Heart left ventricle (tissue), 13 donors: Measurements from ENCODE around the gene KRTAP5-5.
"Not testable (repeated sequence)": the region's sequence is repeated elsewhere in the genome, so short reads cannot be mapped to it uniquely, and the experiment has no call there.

ENCODE experiments used
- POLR2A ChIP-seq, 2 donors: fragments of 450-650 bp; IDR thresholded peaks; one replicate each; pipeline ENCODE4 v1.6.1; 2017; ENCODE audit warnings: antibody characterized with exemption in 2 of 2, mild to moderate bottlenecking in 2 of 2, moderate library complexity in 2 of 2
- TF ChIP-seq, protein P1 (sequence below), 12 donors: fragments of 200-600 bp; sonication (generic) in 4 of 12; IDR thresholded peaks; one replicate each; pipeline versions ENCODE4 v1.5.0 to v1.8.0; 2018 to 2022; ENCODE audit warnings: antibody characterized with exemption in 12 of 12, mild to moderate bottlenecking in 5 of 12
- donor health status: ischemic (EF 13 %, LVEDD 7.1; RV severe dilation, severe dysfunction).
- donor health status: DM: no; HTN: yes; CAD: no.
- donor health status: DM: no; HTN: no; CAD: no.
- donor health status: ischemic (EF 25% LVEDD 6.9; RV normal size, moderate dysfunction).
- donor health status: ischemic (EF 25% LVEDD 5.7; RV mildly dilated, moderate dysfunction).
- donor health status: ischemic (EF 35%, LVEDD 5.7; RV mildly dilated, moderate dysfunction).
- donor health status: nonischemic (EF 11% LVEDD 7.7; RV severe dilation, severe dysfunction).
- donor health status: DM: yes; HTN: yes; CAD: no.
- donor health status: PGD.
- donor health status: ischemic (EF 29% LVEDD 5.4; RV normal size, mild dysfunction).
- donor health status: nonischemic (EF 23%, LVEDD 6.1; RV moderate dilation, normal function).

DNA sequence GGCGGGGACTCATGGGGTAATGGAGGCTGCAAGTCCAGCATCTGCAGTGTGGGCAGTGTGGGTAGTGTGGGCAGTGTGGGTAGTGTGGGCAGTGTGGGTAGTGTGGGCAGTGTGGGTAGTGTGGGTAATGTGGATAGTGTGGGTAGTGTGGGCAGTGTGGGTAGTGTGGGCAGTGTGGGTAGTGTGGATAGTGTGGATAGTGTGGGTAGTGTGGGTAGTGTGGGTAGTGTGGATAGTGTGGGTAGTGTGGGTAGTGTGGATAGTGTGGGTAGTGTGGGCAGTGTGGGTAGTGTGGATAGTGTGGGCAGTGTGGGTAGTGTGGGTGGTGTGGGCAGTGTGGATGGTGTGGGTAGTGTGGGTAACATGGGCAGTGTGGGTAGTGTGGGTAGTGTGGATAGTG lies 40.9 kb downstream of the KRTAP5-5 start:
- TF ChIP-seq, protein P1, sequence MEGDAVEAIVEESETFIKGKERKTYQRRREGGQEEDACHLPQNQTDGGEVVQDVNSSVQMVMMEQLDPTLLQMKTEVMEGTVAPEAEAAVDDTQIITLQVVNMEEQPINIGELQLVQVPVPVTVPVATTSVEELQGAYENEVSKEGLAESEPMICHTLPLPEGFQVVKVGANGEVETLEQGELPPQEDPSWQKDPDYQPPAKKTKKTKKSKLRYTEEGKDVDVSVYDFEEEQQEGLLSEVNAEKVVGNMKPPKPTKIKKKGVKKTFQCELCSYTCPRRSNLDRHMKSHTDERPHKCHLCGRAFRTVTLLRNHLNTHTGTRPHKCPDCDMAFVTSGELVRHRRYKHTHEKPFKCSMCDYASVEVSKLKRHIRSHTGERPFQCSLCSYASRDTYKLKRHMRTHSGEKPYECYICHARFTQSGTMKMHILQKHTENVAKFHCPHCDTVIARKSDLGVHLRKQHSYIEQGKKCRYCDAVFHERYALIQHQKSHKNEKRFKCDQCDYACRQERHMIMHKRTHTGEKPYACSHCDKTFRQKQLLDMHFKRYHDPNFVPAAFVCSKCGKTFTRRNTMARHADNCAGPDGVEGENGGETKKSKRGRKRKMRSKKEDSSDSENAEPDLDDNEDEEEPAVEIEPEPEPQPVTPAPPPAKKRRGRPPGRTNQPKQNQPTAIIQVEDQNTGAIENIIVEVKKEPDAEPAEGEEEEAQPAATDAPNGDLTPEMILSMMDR (IDR thresholded peaks at IDR 0.05), result not testable (repeated sequence)
- not testable (repeated sequence) for TF ChIP-seq POLR2A (IDR thresholded peaks at IDR 0.05)
